H9 (cell line): ENCODE measurements around the gene PDPK1. TPM values are rescaled to one million over a fixed set of nuclear protein-coding genes. Genes with fewer than 3 reads are reported as not detected.

Experiments used
- DNase-seq: peaks from one replicate; pipeline ENCODE4 v3.0.0-alpha.2; 2017
- H2AFZ ChIP-seq: one replicate; pipeline ENCODE4 v1.6.1; 2013; ENCODE audit warnings: mild to moderate bottlenecking, low read length, control low read depth, moderate library complexity
- H2AK5ac ChIP-seq: 2 replicates; pipeline ENCODE4 v1.6.1; 2013; ENCODE audit warnings: low read length, control low read depth, mixed read lengths; ENCODE audit not compliant: insufficient read length
- H2BK120ac ChIP-seq: one replicate; pipeline ENCODE4 v1.6.1; 2013; ENCODE audit warnings: low read depth, mild to moderate bottlenecking, low read length, control low read depth, inconsistent platforms; ENCODE audit not compliant: poor library complexity, severe bottlenecking
- H2BK12ac ChIP-seq: 2 replicates; pipeline ENCODE4 v1.6.1; 2013; ENCODE audit warnings: low read length, control low read depth, mixed read lengths, low read depth; ENCODE audit not compliant: insufficient read length
- H2BK15ac ChIP-seq: 2 replicates; pipeline ENCODE4 v1.6.1; 2013; ENCODE audit warnings: low read depth, low read length, control low read depth
- H2BK20ac ChIP-seq: one replicate; pipeline ENCODE4 v1.6.1; 2013; ENCODE audit warnings: low read depth, mild to moderate bottlenecking, low read length, control low read depth, inconsistent platforms; ENCODE audit not compliant: poor library complexity, severe bottlenecking
- H2BK5ac ChIP-seq: 2 replicates; pipeline ENCODE4 v1.6.1; 2013; ENCODE audit warnings: low read length, control low read depth, mixed read lengths; ENCODE audit not compliant: insufficient read length
- H3K14ac ChIP-seq: 2 replicates; pipeline ENCODE4 v1.6.1; 2013; ENCODE audit warnings: low read length, control low read depth; ENCODE audit not compliant: insufficient read depth
- H3K18ac ChIP-seq: 2 replicates; pipeline ENCODE4 v1.6.1; 2013; ENCODE audit warnings: low read depth, mild to moderate bottlenecking, mixed read lengths, low read length, control low read depth; ENCODE audit not compliant: insufficient read length
- H3K23ac ChIP-seq: 2 replicates; pipeline ENCODE4 v1.6.1; 2013; ENCODE audit warnings: low read length, control low read depth, mixed read lengths, low read depth; ENCODE audit not compliant: insufficient read length
- H3K23me2 ChIP-seq: 2 replicates; pipeline ENCODE4 v1.6.1; 2013; ENCODE audit warnings: low read depth, mild to moderate bottlenecking, mixed read lengths, low read length, control low read depth; ENCODE audit not compliant: insufficient read length, poor library complexity, severe bottlenecking
- H3K27ac ChIP-seq: 2 replicates; pipeline ENCODE4 v1.5.1; 2013; ENCODE audit warnings: low read length, control low read depth, mixed read lengths, low read depth; ENCODE audit not compliant: insufficient read length
- H3K27me3 ChIP-seq: 2 replicates; pipeline ENCODE4 v1.6.1; 2013; ENCODE audit warnings: low read length, control low read depth, inconsistent platforms; ENCODE audit not compliant: insufficient read depth
- H3K4ac ChIP-seq: 2 replicates; pipeline ENCODE4 v1.6.1; 2013; ENCODE audit warnings: low read depth, mild to moderate bottlenecking, control low read depth, inconsistent platforms, low read length, moderate library complexity
- H3K4me1 ChIP-seq: 2 replicates; pipeline ENCODE4 v1.6.1; 2013; ENCODE audit warnings: low read length, control low read depth, inconsistent platforms; ENCODE audit not compliant: insufficient read depth
- H3K4me2 ChIP-seq: 2 replicates; pipeline ENCODE4 v1.6.1; 2013; ENCODE audit warnings: low read length, control low read depth, mixed read lengths; ENCODE audit not compliant: insufficient read length, insufficient read depth
- H3K56ac ChIP-seq: 2 replicates; pipeline ENCODE4 v1.6.1; 2013; ENCODE audit warnings: low read depth, mild to moderate bottlenecking, mixed read lengths, low read length, control low read depth; ENCODE audit not compliant: insufficient read length
- H3K79me1 ChIP-seq: 2 replicates; pipeline ENCODE4 v1.6.1; 2013; ENCODE audit warnings: low read depth, mild to moderate bottlenecking, moderate library complexity, low read length, control low read depth, inconsistent platforms; ENCODE audit not compliant: insufficient read depth, poor library complexity, severe bottlenecking
- H3K79me2 ChIP-seq: 2 replicates; pipeline ENCODE4 v1.6.1; 2013; ENCODE audit warnings: low read length, control low read depth, inconsistent platforms; ENCODE audit not compliant: insufficient read depth
- H3K9ac ChIP-seq: 2 replicates; pipeline ENCODE4 v1.6.1; 2013; ENCODE audit warnings: low read length, control low read depth, mixed read lengths; ENCODE audit not compliant: insufficient read length; ENCODE audit errors: extremely low read depth
- H3K9me3 ChIP-seq: one replicate; pipeline ENCODE4 v1.6.1; 2013; ENCODE audit warnings: low read depth, low read length, inconsistent platforms; ENCODE audit not compliant: control insufficient read depth
- H3T11ph ChIP-seq: one replicate; pipeline ENCODE4 v1.6.1; 2013; ENCODE audit warnings: mild to moderate bottlenecking, low read length, control low read depth, inconsistent platforms
- H4K20me1 ChIP-seq: one replicate; pipeline ENCODE4 v1.6.1; 2013; ENCODE audit not compliant: control insufficient read depth, insufficient read length, insufficient read depth
- H4K5ac ChIP-seq: 2 replicates; pipeline ENCODE4 v1.6.1; 2013; ENCODE audit warnings: low read depth, mild to moderate bottlenecking, mixed read lengths, low read length, control low read depth; ENCODE audit not compliant: insufficient read length
- H4K8ac ChIP-seq: replicated peaks from 2 replicates; pipeline ENCODE4 v1.6.1; 2013; ENCODE audit warnings: low read length, control low read depth, mixed read lengths, low read depth; ENCODE audit not compliant: insufficient read length
- H4K91ac ChIP-seq: 2 replicates; pipeline ENCODE4 v1.6.1; 2013; ENCODE audit warnings: low read depth, mild to moderate bottlenecking, moderate library complexity, mixed read lengths, low read length, control low read depth; ENCODE audit not compliant: insufficient read length
- H3K27ac Mint-ChIP-seq, 3 experiments: 2 replicates in 2 of 3; 3 replicates in 1 of 3; pipeline ENCODE4 v1.8.0; 2020 to 2021; ENCODE audit warnings: mixed read lengths in 3 of 3, mild to moderate bottlenecking in 1 of 3, moderate library complexity in 1 of 3
- H3K27me3 Mint-ChIP-seq: 2 replicates; pipeline ENCODE4 v1.8.0; 2021; ENCODE audit warnings: low read depth, mild to moderate bottlenecking, moderate library complexity, mixed read lengths
- H3K36me3 Mint-ChIP-seq, 3 experiments: 2 replicates in 2 of 3; 3 replicates in 1 of 3; pipeline ENCODE4 v1.8.0; 2020 to 2021; ENCODE audit warnings: low read depth in 3 of 3, mixed read lengths in 3 of 3; ENCODE audit not compliant: insufficient read depth in 1 of 3
- H3K4me1 Mint-ChIP-seq, 2 experiments: 2 replicates each; pipeline ENCODE4 v1.8.0; 2020; ENCODE audit warnings: mixed read lengths in 2 of 2
- H3K4me3 Mint-ChIP-seq, 2 experiments: 2 replicates in 1 of 2; 3 replicates in 1 of 2; pipeline ENCODE4 v1.8.0; 2020 to 2021; ENCODE audit warnings: mild to moderate bottlenecking in 2 of 2, mixed read lengths in 2 of 2, moderate library complexity in 1 of 2
- H3K9me3 Mint-ChIP-seq, 2 experiments: 2 replicates in 1 of 2; 3 replicates in 1 of 2; pipeline ENCODE4 v1.8.0; 2020; ENCODE audit warnings: mild to moderate bottlenecking in 2 of 2, mixed read lengths in 2 of 2, moderate library complexity in 1 of 2
- WGBS: extraction: QIAGEN DNeasy Blood & Tissue Kit; methylation state at CpG from one replicate; pipeline ENCODE4 v1.1.7; 2013; ENCODE audit warnings: missing lambda C conversion rate, low lambda C conversion rate, mixed read lengths; ENCODE audit not compliant: insufficient read length; ENCODE audit errors: extremely low coverage; 5-methylcytosine and 5-hydroxymethylcytosine counted together
- total RNA-seq: library from RNA; stranded (reverse); gene quantifications from 2 replicates; pipeline ENCODE4 v1.2.1, GENCODE V29; 2021
- TF ChIP-seq, protein P1 (sequence below): fragments of 200-600 bp; sonication (generic); conservative IDR thresholded peaks from 3 replicates; pipeline ENCODE4 v1.8.0; 2021; ENCODE audit warnings: antibody characterized with exemption, mild to moderate bottlenecking

Gene PDPK1
- total RNA-seq, 1 experiment from 2014 or later, result 32.8 TPM

- Histone ChIP-seq H3K18ac (no peak overlapping the region), H3K79me2 (no peaks in the 10 kb centered on the region), H3K9me3 (no peaks in the 10 kb centered on the region), H4K91ac (no peak overlapping the region), H4K5ac (no peak overlapping the region), H2AFZ (no peak overlapping the region), H3K9ac (no peak overlapping the region), H3K27ac (no peak overlapping the region), H3K79me1 (no peaks in the 10 kb centered on the region), H3K23ac (no peak overlapping the region), H3K27me3 (no peaks in the 10 kb centered on the region), H3K14ac (no peak overlapping the region), H3T11ph (no peak overlapping the region), H3K4ac (no peak overlapping the region), H2BK120ac (no peak overlapping the region), H2BK12ac (no peak overlapping the region), H3K56ac (no peak overlapping the region), H3K23me2 (no peaks in the 10 kb centered on the region), H2BK15ac (no peak overlapping the region), H2BK20ac (no peak overlapping the region), H4K8ac (no peak overlapping the region), H3K4me2 (no peak overlapping the region), H3K4me1 (no peaks in the 10 kb centered on the region), H2AK5ac (no peak overlapping the region), H4K20me1 (no peaks in the 10 kb centered on the region), H2BK5ac (no peak overlapping the region)
- Mint-ChIP-seq H3K27ac (no peak overlapping the region), H3K9me3 (no peaks in the 10 kb centered on the region), H3K27me3 (no peaks in the 10 kb centered on the region), H3K4me3 (no peak overlapping the region), H3K4me1 (peaks cover 6 to 9% of the 10 kb centered on the region in 2 experiments), H3K36me3 (no peaks in the 10 kb centered on the region)
- TF ChIP-seq, protein P1, sequence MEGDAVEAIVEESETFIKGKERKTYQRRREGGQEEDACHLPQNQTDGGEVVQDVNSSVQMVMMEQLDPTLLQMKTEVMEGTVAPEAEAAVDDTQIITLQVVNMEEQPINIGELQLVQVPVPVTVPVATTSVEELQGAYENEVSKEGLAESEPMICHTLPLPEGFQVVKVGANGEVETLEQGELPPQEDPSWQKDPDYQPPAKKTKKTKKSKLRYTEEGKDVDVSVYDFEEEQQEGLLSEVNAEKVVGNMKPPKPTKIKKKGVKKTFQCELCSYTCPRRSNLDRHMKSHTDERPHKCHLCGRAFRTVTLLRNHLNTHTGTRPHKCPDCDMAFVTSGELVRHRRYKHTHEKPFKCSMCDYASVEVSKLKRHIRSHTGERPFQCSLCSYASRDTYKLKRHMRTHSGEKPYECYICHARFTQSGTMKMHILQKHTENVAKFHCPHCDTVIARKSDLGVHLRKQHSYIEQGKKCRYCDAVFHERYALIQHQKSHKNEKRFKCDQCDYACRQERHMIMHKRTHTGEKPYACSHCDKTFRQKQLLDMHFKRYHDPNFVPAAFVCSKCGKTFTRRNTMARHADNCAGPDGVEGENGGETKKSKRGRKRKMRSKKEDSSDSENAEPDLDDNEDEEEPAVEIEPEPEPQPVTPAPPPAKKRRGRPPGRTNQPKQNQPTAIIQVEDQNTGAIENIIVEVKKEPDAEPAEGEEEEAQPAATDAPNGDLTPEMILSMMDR, result no peak
- no CpG with 5 or more reads among the region's 23 CpGs for WGBS
- no peak for DNase-seq
Observed at GRCh38 chr16:2490190-2491105, 47.4 kb upstream of the PDPK1 start.
